Body of pancreas (tissue), 4 donors: ENCODE data around the gene PIGP. TPM values are rescaled to one million over a fixed set of nuclear protein-coding genes. Genes with fewer than 3 reads are reported as not detected.
"Not testable (repeated sequence)": the region's sequence is repeated elsewhere in the genome, so short reads cannot be mapped to it uniquely, and the experiment has no call there.

Source experiments
- ATAC-seq: fragments of 150-250 bp; one replicate; pipeline ENCODE4 v1.9.1; 2016
- DNase-seq, 4 donors: peaks; one replicate each; pipeline ENCODE4 v3.0.0-alpha.2; 2019
- H3K27ac ChIP-seq, 4 donors: fragments of 200-600 bp; sonication (generic); 1 replicate in 3 of 4; 2 replicates in 1 of 4; pipeline versions ENCODE4 v1.5.1 to v1.6.1; 2016 to 2019; ENCODE audit warnings: mild to moderate bottlenecking in 1 of 4, mixed read lengths in 1 of 4, moderate library complexity in 1 of 4
- H3K27me3 ChIP-seq, 2 donors: fragments of 200-600 bp; sonication (generic); one replicate each; pipeline ENCODE4 v1.6.0; 2016; ENCODE audit warnings: mild to moderate bottlenecking in 1 of 2
- H3K36me3 ChIP-seq, 2 donors: fragments of 200-600 bp; sonication (generic); replicated peaks in 1 of 2; 2 replicates each; pipeline ENCODE4 v1.5.1; 2016; ENCODE audit warnings: low read depth in 2 of 2; ENCODE audit not compliant: insufficient read depth in 1 of 2
- H3K4me1 ChIP-seq: fragments of 200-600 bp; sonication (generic); one replicate; pipeline ENCODE4 v1.6.0; 2016
- H3K4me3 ChIP-seq, 2 donors: fragments of 200-600 bp; sonication (generic); 1 replicate in 1 of 2; 2 replicates in 1 of 2; pipeline ENCODE4 v1.5.1; 2016 to 2019
- H3K9me3 ChIP-seq, 3 donors: fragments of 200-600 bp; sonication (generic); 1 replicate in 2 of 3; 2 replicates in 1 of 3; pipeline ENCODE4 v1.5.1; 2016
- CTCF ChIP-seq, 7 experiments: fragments of 450-650 bp in 4 of 7; fragments of 200-600 bp in 3 of 7; sonication (generic) in 3 of 7; IDR thresholded peaks; one replicate each; pipeline ENCODE4 v1.5.1; 2016 to 2019; ENCODE audit warnings: antibody characterized with exemption in 7 of 7
- POLR2A ChIP-seq, 3 donors: fragments of 450-650 bp; IDR thresholded peaks; one replicate each; pipeline ENCODE4 v1.6.1; 2016; ENCODE audit warnings: antibody characterized with exemption in 3 of 3, mild to moderate bottlenecking in 2 of 3
- WGBS, 2 donors: methylation state at CpG; one replicate each; pipeline ENCODE4 v1.1.5; 2017; 5-methylcytosine and 5-hydroxymethylcytosine counted together
- intact Hi-C: fragments of 100-400 bp; cut with DNase I; formaldehyde crosslinking; loops from one replicate; pipeline ENCODE4 v1.15.1; 2023
- total RNA-seq, 2 donors: library from RNA; depleted of rRNA; stranded (reverse); fragments of >200 nt; gene quantifications; one replicate each; pipeline ENCODE4 v1.1.0, GENCODE V29; 2016

Gene PIGP
- total RNA-seq, 2 donors from 2014 or later = 4.3 to 7.5 TPM

GRCh38 chr21:37041706-37042271 lies 31.1 kb downstream of the PIGP start:
- no peak overlapping the region for H3K27ac ChIP-seq
- TF ChIP-seq POLR2A (IDR thresholded peaks at IDR 0.05) (no peak), CTCF (IDR thresholded peaks at IDR 0.05) (no peak)
- no peaks in the 10 kb centered on the region for H3K9me3 ChIP-seq
- WGBS, 2 donors = 95 to 100% methylated on average over 1 to 4 of the region's 4 CpGs
- no peaks in the 10 kb centered on the region for H3K4me1 ChIP-seq
- H3K4me3 ChIP-seq = no peak overlapping the region
- no peaks in the 10 kb centered on the region for H3K27me3 ChIP-seq
- ATAC-seq (no peak), DNase-seq (no peak)
- intact Hi-C loops = no loop called here
- no peaks in the 10 kb centered on the region for H3K36me3 ChIP-seq

GRCh38 chr21:37040212-37040611 lies 32.7 kb downstream of the PIGP start:
- no peak overlapping the region for H3K4me3 ChIP-seq
- no peaks in the 10 kb centered on the region for H3K36me3 ChIP-seq
- H3K9me3 ChIP-seq = no peaks in the 10 kb centered on the region
- TF ChIP-seq POLR2A (IDR thresholded peaks at IDR 0.05) (no peak), CTCF (IDR thresholded peaks at IDR 0.05) (no peak)
- intact Hi-C loops = no loop called here
- no peak for ATAC-seq
- H3K27me3 ChIP-seq = no peaks in the 10 kb centered on the region
- no peak overlapping the region for H3K27ac ChIP-seq
- no peaks in the 10 kb centered on the region for H3K4me1 ChIP-seq
- 91 to 92% methylated on average over 3 of the region's 3 CpGs for WGBS, 2 donors
- DNase-seq = no peak

DNA sequence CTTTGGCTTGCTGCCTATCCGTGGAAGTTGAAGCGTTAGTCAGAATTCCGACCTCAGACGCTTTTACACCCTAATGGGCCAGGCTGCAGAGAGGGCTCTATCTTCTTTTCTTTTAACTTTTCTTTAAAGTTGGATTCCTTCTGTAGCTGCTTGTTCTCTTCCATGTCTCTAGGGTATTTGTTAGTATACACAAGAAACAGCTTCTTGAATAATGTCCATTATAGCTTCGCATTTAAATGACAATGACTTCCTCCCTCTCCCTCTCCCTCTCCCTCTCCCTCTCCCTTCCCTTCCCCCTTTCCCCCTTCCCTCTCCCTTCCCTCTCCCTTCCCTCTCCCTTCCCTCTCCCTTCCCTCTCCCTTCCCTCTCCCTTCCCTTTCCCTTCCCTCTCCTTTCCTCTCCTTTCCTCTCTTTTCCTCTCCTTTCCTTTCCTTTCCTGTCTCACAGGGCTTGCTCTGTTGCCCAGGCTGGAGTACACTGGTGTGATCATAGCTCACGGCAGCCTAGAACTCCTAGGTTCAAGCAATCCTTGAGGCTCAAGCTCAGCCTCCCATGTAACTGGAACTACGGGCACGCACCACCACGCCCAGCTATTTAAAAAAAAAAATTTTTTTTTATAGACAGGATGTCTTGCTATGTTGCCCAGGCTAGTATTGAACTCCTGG lies 33.3 kb downstream of the PIGP start:
- Histone ChIP-seq H3K36me3 (no peaks in the 10 kb centered on the region), H3K4me3 (no peak overlapping the region), H3K9me3 (no peaks in the 10 kb centered on the region), H3K27me3 (no peaks in the 10 kb centered on the region), H3K4me1 (no peaks in the 10 kb centered on the region), H3K27ac (no peak overlapping the region)
- DNase-seq = no peak
- ATAC-seq = no peak
- intact Hi-C loops = no loop called here
- WGBS, 2 donors = 76 to 80% methylated on average over 9 of the region's 9 CpGs
- TF ChIP-seq CTCF (IDR thresholded peaks at IDR 0.05) (no peak), POLR2A (IDR thresholded peaks at IDR 0.05) (no peak)

DNA sequence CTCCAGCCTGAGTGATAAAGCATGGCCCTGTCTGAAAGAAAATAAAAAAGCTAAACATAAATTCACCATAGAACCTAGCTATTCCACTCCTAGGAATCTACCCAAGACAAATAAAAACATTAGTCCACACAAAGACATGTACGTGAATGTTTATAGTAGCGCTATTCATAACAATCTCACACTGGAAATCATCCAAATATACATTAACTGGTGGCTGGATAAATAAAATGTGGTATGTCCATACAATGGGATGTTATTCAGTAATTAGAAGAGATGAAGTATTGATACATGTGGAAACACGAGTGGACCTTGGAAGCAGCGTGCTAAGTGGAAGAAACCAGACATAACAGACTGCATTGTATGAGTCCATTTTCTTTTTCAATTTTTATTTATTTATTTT lies 36.7 kb downstream of the PIGP start:
- H3K27me3 ChIP-seq = no peaks in the 10 kb centered on the region
- H3K9me3 ChIP-seq = no peaks in the 10 kb centered on the region
- no peak overlapping the region for H3K27ac ChIP-seq
- WGBS, 2 donors = 84 to 92% methylated on average over 4 of the region's 4 CpGs
- DNase-seq (no peak), ATAC-seq (no peak)
- H3K4me3 ChIP-seq = no peak overlapping the region
- intact Hi-C loops = no loop called here
- TF ChIP-seq POLR2A (IDR thresholded peaks at IDR 0.05) (no peak), CTCF (IDR thresholded peaks at IDR 0.05) (no peak)
- no peaks in the 10 kb centered on the region for H3K36me3 ChIP-seq
- no peaks in the 10 kb centered on the region for H3K4me1 ChIP-seq

- H3K27ac ChIP-seq, H3K9me3 ChIP-seq, H3K4me3 ChIP-seq, H3K4me1 ChIP-seq, H3K27me3 ChIP-seq, H3K36me3 ChIP-seq, intact Hi-C loops, DNase-seq, ATAC-seq: not testable (repeated sequence)
- WGBS, 2 donors = 73 to 74% methylated on average over 4 of the region's 4 CpGs
These were observed 38.5 kb downstream of the PIGP start for GRCh38 chr21:37034394-37034793.
